Urinary bladder (tissue), 4 donors: Measurements from ENCODE around the gene ABCC4. TPM values are rescaled to one million over a fixed set of nuclear protein-coding genes. Genes with fewer than 3 reads are reported as not detected.

ENCODE experiments used
- DNase-seq: peaks from one replicate; pipeline ENCODE4 v3.0.0-alpha.2; 2015; ENCODE audit errors: extremely low spot score
- H3K27ac ChIP-seq: one replicate; pipeline ENCODE4 v1.5.1; 2013; ENCODE audit warnings: low read depth, mild to moderate bottlenecking, moderate library complexity
- H3K36me3 ChIP-seq: one replicate; pipeline ENCODE4 v1.6.1; 2013; ENCODE audit warnings: mild to moderate bottlenecking, moderate library complexity; ENCODE audit not compliant: insufficient read depth
- H3K4me1 ChIP-seq: one replicate; pipeline ENCODE4 v1.6.1; 2013; ENCODE audit warnings: mild to moderate bottlenecking, moderate library complexity; ENCODE audit not compliant: insufficient read depth
- H3K4me3 ChIP-seq: one replicate; pipeline ENCODE4 v1.5.1; 2013; ENCODE audit warnings: low read depth, low read length
- WGBS: extraction: QIAGEN DNeasy Blood & Tissue Kit; methylation state at CpG from one replicate; pipeline ENCODE4 v1.1.7; 2013; 5-methylcytosine and 5-hydroxymethylcytosine counted together
- polyA plus RNA-seq: library from polyadenylated mRNA; stranded (reverse); fragments of 200-250 nt; gene quantifications from one replicate; pipeline ENCODE4 v1.2.3, GENCODE V29; 2013
- small RNA-seq: library from RNA; depleted of rRNA; stranded (forward); fragments of <200 nt; gene quantifications from one replicate; pipeline ENCODE3, GENCODE V24; 2014
- total RNA-seq: library from RNA; depleted of rRNA; stranded (reverse); fragments of >200 nt; gene quantifications from one replicate; pipeline ENCODE4 v1.2.3, GENCODE V29; 2014
- donor health status: healthy with polysubstance abuse.
- donor health status: healthy.

ABCC4 gene
- total and polyA plus RNA-seq, 2 donors: 31.4 to 32.5 TPM

- Histone ChIP-seq H3K4me3 (no peak overlapping the region), H3K27ac (no peak overlapping the region), H3K36me3 (no peaks in the 10 kb centered on the region), H3K4me1 (no peaks in the 10 kb centered on the region)
- no peak for DNase-seq
- 72% methylated on average over 4 of the region's 4 CpGs for WGBS
These were observed 316.3 kb downstream of the ABCC4 start for GRCh38 chr13:94984958-94985357.

DNA sequence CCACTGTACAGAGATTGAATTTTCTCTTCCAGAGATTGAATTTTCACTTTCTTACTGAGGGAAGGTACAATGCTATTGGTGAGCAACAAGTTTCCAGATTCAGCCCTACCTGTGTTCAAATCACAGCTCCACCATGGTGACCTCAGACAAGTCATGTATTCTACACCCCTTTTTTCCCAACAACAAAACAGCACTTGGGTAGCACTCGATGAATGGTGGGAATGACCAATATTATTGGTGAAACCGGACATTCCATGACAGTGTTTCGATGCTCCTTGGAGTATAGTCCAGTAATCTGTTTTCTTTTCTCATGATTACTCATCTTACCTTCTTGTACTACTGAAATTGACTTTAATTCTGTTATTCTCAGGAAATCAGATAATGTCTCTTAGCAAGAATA is 322.7 kb downstream of the ABCC4 start:
- WGBS: 97% methylated on average over 3 of the region's 3 CpGs
- H3K4me3 ChIP-seq: no peak overlapping the region
- H3K36me3 ChIP-seq: no peaks in the 10 kb centered on the region
- DNase-seq: no peak
- H3K4me1 ChIP-seq: no peaks in the 10 kb centered on the region
- H3K27ac ChIP-seq: no peak overlapping the region

DNA sequence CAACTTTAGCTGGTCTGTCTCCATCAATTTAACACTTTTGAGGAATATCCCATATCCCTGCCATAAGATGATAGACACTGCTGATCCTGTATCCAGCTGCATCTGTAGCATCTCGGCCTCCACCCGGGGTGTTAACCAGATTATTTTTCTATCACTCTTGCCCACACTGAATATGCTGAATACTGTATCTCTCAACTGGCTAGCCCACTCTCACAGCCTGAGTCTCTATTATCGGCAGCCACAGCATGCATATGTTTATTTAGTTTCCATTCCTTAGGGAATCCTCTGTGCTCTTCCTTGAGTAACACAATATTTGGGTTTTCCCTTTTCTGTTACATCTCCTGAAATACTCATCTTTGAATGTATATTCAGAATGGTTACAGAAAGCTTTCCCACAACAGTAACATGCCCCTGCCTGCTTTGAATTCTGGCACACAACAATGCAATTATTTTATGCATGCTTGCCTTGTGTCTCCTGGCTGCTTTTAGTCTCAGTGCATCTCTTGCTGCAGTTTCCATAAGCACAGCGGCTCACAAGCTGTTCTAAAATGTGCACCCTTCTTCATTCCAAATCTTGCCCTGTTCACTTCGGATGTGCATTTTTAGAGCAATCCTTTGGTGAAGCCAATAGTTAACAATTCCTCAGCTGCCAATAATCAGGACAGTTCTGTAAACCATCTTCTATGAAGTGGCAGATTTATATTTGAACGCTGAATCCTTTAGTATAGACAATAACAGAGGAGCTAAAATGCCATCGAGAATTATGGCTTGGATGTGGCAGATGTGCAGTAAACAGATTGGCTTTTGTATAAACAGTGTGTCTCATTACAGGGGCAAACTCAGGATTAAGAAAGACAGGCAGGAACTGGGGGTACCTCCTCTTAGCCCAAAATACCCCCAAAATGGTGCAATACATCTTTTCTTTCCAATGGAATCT is 327.0 kb downstream of the ABCC4 start:
- no peaks in the 10 kb centered on the region for H3K4me1 ChIP-seq
- H3K4me3 ChIP-seq: no peak overlapping the region
- no peaks in the 10 kb centered on the region for H3K36me3 ChIP-seq
- no peak overlapping the region for H3K27ac ChIP-seq
- WGBS: 54% methylated on average over 7 of the region's 7 CpGs
- DNase-seq: no peak

GRCh38 chr13:94972262-94972661 is 329.0 kb downstream of the ABCC4 start:
- WGBS: 81% methylated on average over 4 of the region's 4 CpGs
- no peak overlapping the region for H3K27ac ChIP-seq
- DNase-seq: no peak
- H3K4me1 ChIP-seq: no peaks in the 10 kb centered on the region
- no peak overlapping the region for H3K4me3 ChIP-seq
- no peaks in the 10 kb centered on the region for H3K36me3 ChIP-seq

Small RNA genes within 50 kb of the gene (small RNA-seq; reads per million reads assigned to genes)
- not detected for gene RNU6-62P
- gene RNY3P8: not detected
- gene RNY4P27: 77.7 reads per million, percentile 97 among the genes with 10 or more reads in this experiment
